Endothelial cell of umbilical vein (primary cell): ENCODE data around the gene ALOXE3. TPM values are rescaled to one million over a fixed set of nuclear protein-coding genes. Genes with fewer than 3 reads are reported as not detected.

ENCODE experiments used
- BruUV-seq: library from RNA; stranded (reverse); fragments of 400-500 nt; replicated peaks from 2 replicates; lab custom pipeline; 2021; lab: Mats Ljungman, UMichigan
- CTCF ChIA-PET: fragments of 300-600, 350-600 bp; sonication (Branson Sonifier 250); formaldehyde crosslinking; loops from one replicate; lab custom pipeline; 2021; ENCODE audit warnings: antibody characterized with exemption, inconsistent platforms; lab: Charles Lee
- POLR2A ChIA-PET: fragments of 300-600, 350-600 bp; sonication (Branson Sonifier 250); formaldehyde crosslinking; loops from one replicate; lab custom pipeline; 2021; ENCODE audit warnings: antibody characterized with exemption, inconsistent platforms; lab: Charles Lee
- DNase-seq: peaks from one replicate; pipeline ENCODE4 v3.0.0-alpha.2; 2011; ENCODE audit warnings: low read depth, low spot score
- FAIRE-seq: peaks from 2 replicates; lab custom pipeline; 2011; peaks lifted over from hg19 to GRCh38; lab: Jason Lieb, UNC
- H2AFZ ChIP-seq: 2 replicates; pipeline ENCODE4 v1.6.0; 2012; ENCODE audit warnings: low read depth, low read length, control low read depth, inconsistent platforms
- H3K27ac ChIP-seq: 2 replicates; pipeline ENCODE4 v1.5.1; 2011; ENCODE audit warnings: low read depth, mild to moderate bottlenecking, control low read depth, low read length, moderate library complexity; ENCODE audit not compliant: insufficient read depth
- H3K27me3 ChIP-seq, 2 experiments: 2 replicates each; pipeline versions ENCODE4 v1.6.0 to v1.6.1; 2011; ENCODE audit warnings: low read length in 2 of 2, mixed read lengths in 1 of 2; ENCODE audit not compliant: control insufficient read depth in 2 of 2, insufficient read depth in 2 of 2
- H3K36me3 ChIP-seq, 2 experiments: 2 replicates in 1 of 2; 3 replicates in 1 of 2; pipeline ENCODE4 v1.5.1; 2011; ENCODE audit warnings: low read length in 2 of 2, mild to moderate bottlenecking in 1 of 2, moderate library complexity in 1 of 2; ENCODE audit not compliant: control insufficient read depth in 2 of 2, insufficient read depth in 2 of 2; ENCODE audit errors: extremely low read depth in 1 of 2
- H3K4me1 ChIP-seq: 3 replicates; pipeline ENCODE4 v1.5.1; 2011; ENCODE audit warnings: mild to moderate bottlenecking, low read length; ENCODE audit not compliant: control insufficient read depth, insufficient read depth; ENCODE audit errors: extremely low read depth
- H3K4me2 ChIP-seq: 2 replicates; pipeline ENCODE4 v1.6.1; 2011; ENCODE audit warnings: low read length, control low read depth, mixed read lengths; ENCODE audit not compliant: insufficient read depth
- H3K4me3 ChIP-seq, 3 experiments: fragments of 200-600 bp in 1 of 3; sonication (generic), shearing (Covaris generic) in 1 of 3; replicated peaks in 1 of 3; 2 replicates each; pipeline ENCODE4 v1.5.1; 2011 to 2016; ENCODE audit warnings: control low read depth in 3 of 3, low read length in 3 of 3, mild to moderate bottlenecking in 2 of 3, inconsistent platforms in 1 of 3, low read depth in 1 of 3, moderate library complexity in 1 of 3; ENCODE audit not compliant: insufficient read depth in 1 of 3
- H3K79me2 ChIP-seq: 2 replicates; pipeline ENCODE4 v1.6.0; 2012; ENCODE audit warnings: low read length, inconsistent platforms; ENCODE audit not compliant: control insufficient read depth, insufficient read depth
- H3K9ac ChIP-seq: replicated peaks from 2 replicates; pipeline ENCODE3; 2011; ENCODE audit warnings: low read length, control low read depth; ENCODE audit not compliant: insufficient read depth; ENCODE audit errors: extremely low read depth
- H3K9me1 ChIP-seq: replicated peaks from 3 replicates; pipeline ENCODE4 v1.6.0; 2011; ENCODE audit warnings: mild to moderate bottlenecking, low read length; ENCODE audit not compliant: control insufficient read depth, insufficient read depth; ENCODE audit errors: extremely low read depth
- H3K9me3 ChIP-seq: replicated peaks from 2 replicates; pipeline ENCODE4 v1.5.1; 2012; ENCODE audit warnings: low read length, inconsistent platforms; ENCODE audit not compliant: control insufficient read depth, insufficient read depth
- H4K20me1 ChIP-seq: replicated peaks from 2 replicates; pipeline ENCODE3; 2011; ENCODE audit warnings: mild to moderate bottlenecking, low read length; ENCODE audit not compliant: control insufficient read depth, insufficient read depth; ENCODE audit errors: extremely low read depth
- EZH2 ChIP-seq: IDR thresholded peaks from 2 replicates; pipeline ENCODE4 v1.6.1; 2012; ENCODE audit warnings: borderline replicate concordance, low read depth, mild to moderate bottlenecking, moderate library complexity, low read length, inconsistent platforms; ENCODE audit not compliant: severe bottlenecking
- FOS ChIP-seq: IDR thresholded peaks from 2 replicates; pipeline ENCODE4 v1.6.1; 2011; ENCODE audit warnings: mild to moderate bottlenecking, low read length, moderate library complexity, borderline replicate concordance; ENCODE audit not compliant: insufficient read depth
- GATA2 ChIP-seq: IDR thresholded peaks from 2 replicates; pipeline ENCODE4 v1.7.0; 2011; ENCODE audit warnings: low read depth, mild to moderate bottlenecking, moderate library complexity, mixed read lengths, low read length; ENCODE audit not compliant: insufficient read length, insufficient read depth
- JUN ChIP-seq: IDR thresholded peaks from 2 replicates; pipeline ENCODE4 v1.6.1; 2011; ENCODE audit warnings: borderline replicate concordance, low read depth; ENCODE audit not compliant: insufficient read length, insufficient read depth
- MYC ChIP-seq: IDR thresholded peaks from one replicate; pipeline ENCODE4 v1.6.1; 2011; ENCODE audit warnings: mild to moderate bottlenecking, low read depth, low read length
- POLR2A ChIP-seq: IDR thresholded peaks from 2 replicates; pipeline ENCODE4 v1.6.1; 2012; ENCODE audit warnings: low read depth, mild to moderate bottlenecking, control low read depth, low read length
- POLR2AphosphoS5 ChIP-seq: IDR thresholded peaks from 2 replicates; pipeline ENCODE4 v1.6.1; 2012; ENCODE audit warnings: low read depth, mild to moderate bottlenecking, control low read depth, low read length, moderate library complexity; ENCODE audit not compliant: insufficient read depth
- dilution Hi-C: fragments of 300-500 bp; cut with MboI; formaldehyde crosslinking; loops from one replicate; pipeline ENCODE4 v1.15.0; 2019; ENCODE audit warnings: low sequenced_read_pairs; ENCODE audit not compliant: extremely low pct_ligation_motif_present
- intact Hi-C: fragments of 100-400 bp; cut with micrococcal nuclease; formaldehyde crosslinking; loops from one replicate; pipeline ENCODE4 v1.10.0; 2022
- polyA plus RNA-seq, 4 experiments: library from polyadenylated mRNA; depleted of rRNA in 3 of 4; stranded (reverse) in 3 of 4; unstranded in 1 of 4; fragments of >200 nt; gene quantifications; 2 replicates each; pipeline versions ENCODE4 v1.2.1 to v1.2.3, GENCODE V29; 2011 to 2012; ENCODE audit warnings: missing spikeins in 1 of 4
- total RNA-seq: library from RNA; stranded (reverse); gene quantifications from 2 replicates; pipeline ENCODE4 v1.2.3, GENCODE V29; 2021
- TF ChIP-seq, protein P1 (sequence below): IDR thresholded peaks from 2 replicates; pipeline ENCODE4 v1.6.1; 2011; ENCODE audit not compliant: insufficient read depth, insufficient read length
- TF ChIP-seq, protein P2 (sequence below), 2 donors: IDR thresholded peaks; 1 replicate in 1 of 2; 2 replicates in 1 of 2; pipeline ENCODE4 v1.5.1; 2011; ENCODE audit warnings: low read length in 2 of 2, mild to moderate bottlenecking in 2 of 2, moderate library complexity in 2 of 2, control low read depth in 1 of 2, inconsistent platforms in 1 of 2, low read depth in 1 of 2; ENCODE audit not compliant: insufficient read depth in 1 of 2; ENCODE audit errors: extremely low read depth in 1 of 2

The ALOXE3 gene
- total and polyA plus RNA-seq, 2 donors (not counting 3 experiments of a cell fraction or from before 2014, with no cell fraction given) = 0.01 TPM; not detected in 1

DNA sequence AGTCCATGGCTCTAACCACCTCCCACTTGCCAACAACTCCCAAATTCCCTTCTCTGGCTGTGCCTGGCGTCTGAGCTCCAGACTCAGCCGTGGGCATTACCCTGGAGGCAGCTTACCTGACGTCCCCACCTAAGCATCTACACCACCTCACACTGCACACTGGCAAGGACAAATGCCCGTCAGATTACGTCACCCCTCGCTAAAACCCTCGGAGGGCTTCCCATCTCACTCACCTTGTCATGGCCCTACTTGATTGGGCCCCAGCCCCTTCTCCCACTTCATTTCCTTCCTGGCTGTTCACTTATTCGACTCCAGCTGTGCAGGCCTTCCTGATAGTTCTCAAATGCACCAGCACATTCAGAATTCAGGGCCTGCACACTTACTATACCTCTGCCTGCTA lies 13.4 kb downstream of the ALOXE3 start:
- POLR2A ChIA-PET = no interaction called here

More for the DNA sequence above, 13.4 kb downstream of the ALOXE3 start:
- no peaks in the 10 kb centered on the region for H3K9me1 ChIP-seq
- H3K27me3 ChIP-seq = peaks cover 3 to 8% of the 10 kb centered on the region in 2 experiments
- dilution Hi-C loops = no loop called here
- DNase-seq = no peak
- no peak for FAIRE-seq
- intact Hi-C loops = no loop called here
- BruUV-seq = no TSS peak
- no peaks in the 10 kb centered on the region for H4K20me1 ChIP-seq
- no peaks in the 10 kb centered on the region for H3K9me3 ChIP-seq
- H3K4me3 ChIP-seq = no peak overlapping the region
- H3K9ac ChIP-seq = no peak overlapping the region
- H3K4me2 ChIP-seq = no peak overlapping the region
- no peaks in the 10 kb centered on the region for H3K79me2 ChIP-seq
- no peak overlapping the region for H2AFZ ChIP-seq
- no peaks in the 10 kb centered on the region for H3K4me1 ChIP-seq
- TF ChIP-seq JUN (no peak), MYC (no peak), EZH2 (no peak), POLR2A (no peak), FOS (no peak), POLR2AphosphoS5 (no peak), GATA2 (no peak)
- TF ChIP-seq, protein P1, sequence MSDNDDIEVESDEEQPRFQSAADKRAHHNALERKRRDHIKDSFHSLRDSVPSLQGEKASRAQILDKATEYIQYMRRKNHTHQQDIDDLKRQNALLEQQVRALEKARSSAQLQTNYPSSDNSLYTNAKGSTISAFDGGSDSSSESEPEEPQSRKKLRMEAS = no peak
- TF ChIP-seq, protein P2, sequence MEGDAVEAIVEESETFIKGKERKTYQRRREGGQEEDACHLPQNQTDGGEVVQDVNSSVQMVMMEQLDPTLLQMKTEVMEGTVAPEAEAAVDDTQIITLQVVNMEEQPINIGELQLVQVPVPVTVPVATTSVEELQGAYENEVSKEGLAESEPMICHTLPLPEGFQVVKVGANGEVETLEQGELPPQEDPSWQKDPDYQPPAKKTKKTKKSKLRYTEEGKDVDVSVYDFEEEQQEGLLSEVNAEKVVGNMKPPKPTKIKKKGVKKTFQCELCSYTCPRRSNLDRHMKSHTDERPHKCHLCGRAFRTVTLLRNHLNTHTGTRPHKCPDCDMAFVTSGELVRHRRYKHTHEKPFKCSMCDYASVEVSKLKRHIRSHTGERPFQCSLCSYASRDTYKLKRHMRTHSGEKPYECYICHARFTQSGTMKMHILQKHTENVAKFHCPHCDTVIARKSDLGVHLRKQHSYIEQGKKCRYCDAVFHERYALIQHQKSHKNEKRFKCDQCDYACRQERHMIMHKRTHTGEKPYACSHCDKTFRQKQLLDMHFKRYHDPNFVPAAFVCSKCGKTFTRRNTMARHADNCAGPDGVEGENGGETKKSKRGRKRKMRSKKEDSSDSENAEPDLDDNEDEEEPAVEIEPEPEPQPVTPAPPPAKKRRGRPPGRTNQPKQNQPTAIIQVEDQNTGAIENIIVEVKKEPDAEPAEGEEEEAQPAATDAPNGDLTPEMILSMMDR (IDR thresholded peaks at IDR 0.05; ENCODE audit: extremely low read depth in 1 of 2, insufficient read depth in 1 of 2, low read depth in 1 of 2, low read length in 2 of 2) = no peak
- H3K36me3 ChIP-seq = no peaks in the 10 kb centered on the region
- CTCF ChIA-PET = interaction anchor here (0.9 to 13.7 kb wide), 6 partner anchors 9 to 45 kb away, joined by 3 to 191 read pairs (median 15); partner anchors contain the start of genes ALOX12B and ALOXE3
- no peak overlapping the region for H3K27ac ChIP-seq
